ENCODE measurements around the gene QRSL1. TPM values are rescaled to one million over a fixed set of nuclear protein-coding genes. Genes with fewer than 3 reads are reported as not detected.
"Not testable (repeated sequence)": the region's sequence is repeated elsewhere in the genome, so short reads cannot be mapped to it uniquely, and the experiment has no call there.

Gene QRSL1, protein sequence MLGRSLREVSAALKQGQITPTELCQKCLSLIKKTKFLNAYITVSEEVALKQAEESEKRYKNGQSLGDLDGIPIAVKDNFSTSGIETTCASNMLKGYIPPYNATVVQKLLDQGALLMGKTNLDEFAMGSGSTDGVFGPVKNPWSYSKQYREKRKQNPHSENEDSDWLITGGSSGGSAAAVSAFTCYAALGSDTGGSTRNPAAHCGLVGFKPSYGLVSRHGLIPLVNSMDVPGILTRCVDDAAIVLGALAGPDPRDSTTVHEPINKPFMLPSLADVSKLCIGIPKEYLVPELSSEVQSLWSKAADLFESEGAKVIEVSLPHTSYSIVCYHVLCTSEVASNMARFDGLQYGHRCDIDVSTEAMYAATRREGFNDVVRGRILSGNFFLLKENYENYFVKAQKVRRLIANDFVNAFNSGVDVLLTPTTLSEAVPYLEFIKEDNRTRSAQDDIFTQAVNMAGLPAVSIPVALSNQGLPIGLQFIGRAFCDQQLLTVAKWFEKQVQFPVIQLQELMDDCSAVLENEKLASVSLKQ
- 8.3 and 12.6 TPM in 2 replicates for total RNA-seq

GRCh38 chr6:106629103-106629858 is at the start of gene QRSL1, which contains the start of gene RTN4IP1:
TSS of gene QRSL1 (plus strand) at chr6:106629578. CDS start at chr6:106629682, 104 bp downstream.
TSS of gene RTN4IP1 (minus strand) at chr6:106629498. CDS start at chr6:106629021, 477 bp downstream.
- peak; percentile 95 for DNase-seq

GRCh38 chr6:106581468-106581867 is 47.9 kb upstream of the QRSL1 start:
- no peak for DNase-seq

- DNase-seq: no peak
Measured at GRCh38 chr6:106586815-106587415, 42.5 kb upstream of the QRSL1 start.

- not testable (repeated sequence) for DNase-seq
Measured at GRCh38 chr6:106588937-106589336, 40.4 kb upstream of the QRSL1 start.

GRCh38 chr6:106591111-106591825 is 38.1 kb upstream of the QRSL1 start:
- DNase-seq: no peak

- no peak for DNase-seq
Measured at GRCh38 chr6:106599440-106599839, 29.9 kb upstream of the QRSL1 start.

DNA sequence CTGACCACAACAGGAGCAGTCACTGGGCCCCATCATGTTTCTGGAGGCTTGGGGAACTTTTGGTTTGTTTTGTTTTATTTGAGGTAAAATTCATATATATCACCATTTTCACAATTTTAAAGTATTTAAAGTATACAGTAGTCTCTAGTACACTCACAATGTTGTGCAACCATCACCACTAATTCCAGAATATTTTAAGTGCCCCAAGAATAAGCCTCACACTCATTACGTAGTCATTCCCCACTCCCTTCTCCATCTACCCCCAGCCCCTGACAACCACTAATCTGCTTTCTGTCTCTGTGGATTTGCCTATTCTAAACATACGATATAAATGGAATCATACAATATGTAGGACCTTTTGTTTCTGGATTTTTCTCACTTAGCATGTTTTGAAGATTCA is 29.0 kb upstream of the QRSL1 start:
- no peak for DNase-seq

- peak; percentile 78 for DNase-seq
Measured at GRCh38 chr6:106608080-106608668, 21.2 kb upstream of the QRSL1 start.

GRCh38 chr6:106609699-106610098 is 19.7 kb upstream of the QRSL1 start:
- DNase-seq: peak; percentile 30

DNA sequence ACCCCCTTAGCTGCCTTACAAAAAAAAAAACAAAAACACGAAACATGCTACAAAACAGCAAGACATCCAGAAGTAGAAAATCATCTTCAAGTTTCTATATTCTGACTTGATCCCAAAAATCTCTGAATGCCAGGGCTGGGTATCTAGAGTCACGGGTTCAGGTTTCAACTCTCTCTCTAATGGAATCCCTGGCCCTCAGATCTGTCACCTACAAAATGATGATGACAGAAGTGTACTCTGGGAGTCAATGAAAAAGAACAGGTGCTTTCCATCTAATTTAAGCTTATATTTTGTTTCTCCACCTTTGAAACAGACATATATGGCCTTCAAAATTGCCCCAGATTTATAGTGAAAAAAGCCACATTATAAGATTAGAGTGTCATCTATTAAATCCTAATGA is 18.3 kb upstream of the QRSL1 start:
- no peak for DNase-seq

- DNase-seq: no peak
Measured at GRCh38 chr6:106612671-106613416, 16.5 kb upstream of the QRSL1 start.

DNA sequence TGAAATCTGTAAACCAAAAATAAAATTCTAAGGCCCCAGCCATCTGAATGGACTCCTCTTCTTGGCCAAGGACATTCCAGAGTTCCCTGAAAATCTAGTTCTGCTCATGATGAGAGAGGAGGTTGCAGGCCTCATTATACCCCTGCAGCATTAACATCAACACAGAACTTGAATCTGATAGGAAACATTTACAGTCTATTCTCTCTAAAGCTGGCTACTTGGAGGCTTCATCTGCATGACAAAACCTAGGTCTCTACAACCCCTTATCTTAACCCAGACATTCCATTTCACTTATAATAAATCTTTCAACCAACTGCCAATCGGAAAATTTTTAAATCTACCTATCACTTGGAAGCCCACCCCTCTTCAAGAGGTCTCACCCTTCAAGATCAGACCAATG is 15.8 kb upstream of the QRSL1 start:
- DNase-seq: no peak

- no peak for DNase-seq
Measured at GRCh38 chr6:106614166-106614565, 15.2 kb upstream of the QRSL1 start.

GRCh38 chr6:106614592-106615257 is 14.7 kb upstream of the QRSL1 start:
- no peak for DNase-seq

DNA sequence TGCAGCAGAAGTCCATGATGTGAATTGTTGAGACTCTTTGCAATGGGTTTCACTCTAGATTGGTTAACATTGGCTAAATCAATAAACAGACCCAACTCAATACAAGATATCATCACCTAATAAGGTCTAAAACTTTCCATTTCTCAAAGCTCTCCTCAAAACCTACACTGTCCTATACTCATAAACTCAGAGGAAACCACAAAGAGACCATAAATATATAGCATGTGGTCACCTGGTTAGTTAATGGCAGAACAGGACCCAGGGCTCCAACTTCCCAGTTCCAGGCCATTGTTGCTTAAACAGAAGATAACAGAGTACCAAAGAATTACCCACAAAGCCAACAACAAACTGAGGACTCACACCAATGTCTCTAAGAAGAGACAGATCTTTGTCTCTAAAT is 12.1 kb upstream of the QRSL1 start:
- no peak for DNase-seq

- DNase-seq: no peak
Measured at GRCh38 chr6:106617857-106618256, 11.5 kb upstream of the QRSL1 start.

- no peak for DNase-seq
Measured at GRCh38 chr6:106618324-106618723, 11.1 kb upstream of the QRSL1 start.

GRCh38 chr6:106619223-106619622 is 10.2 kb upstream of the QRSL1 start:
- no peak for DNase-seq

DNA sequence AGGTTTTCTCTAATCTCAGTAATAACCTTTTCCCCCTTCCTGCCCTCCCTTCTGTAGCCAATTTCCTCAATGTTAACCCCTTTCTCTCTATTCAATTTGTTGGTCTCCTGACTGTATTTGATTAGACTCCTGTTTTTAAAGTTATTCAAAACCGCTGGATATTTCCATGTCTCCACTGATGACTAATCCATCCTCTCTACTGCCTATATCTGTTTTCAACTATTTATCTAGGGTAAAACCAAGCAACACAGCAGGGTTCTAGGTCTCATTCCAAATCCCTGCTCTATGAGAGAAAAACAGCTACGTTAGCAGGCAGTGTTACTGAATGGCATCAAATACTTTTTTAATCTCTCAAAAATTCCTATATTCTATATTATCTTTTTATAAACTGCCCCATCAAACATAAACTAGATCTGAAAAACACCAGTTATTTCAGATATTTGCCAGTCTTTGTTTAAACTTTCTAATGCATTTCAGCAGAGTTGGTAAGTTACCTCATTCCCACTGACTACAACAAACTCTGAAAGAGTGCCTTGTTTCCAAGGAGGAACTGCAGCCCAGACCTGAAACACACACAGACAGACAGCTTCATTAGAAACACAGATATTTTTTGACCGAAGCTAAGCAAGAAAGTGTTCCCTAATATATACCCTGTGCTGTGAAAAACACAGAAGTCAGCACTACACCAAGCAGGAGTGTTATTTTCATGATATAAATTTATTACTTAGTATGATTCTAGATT is 8.3 kb upstream of the QRSL1 start:
- DNase-seq: peak; percentile 66

DNA sequence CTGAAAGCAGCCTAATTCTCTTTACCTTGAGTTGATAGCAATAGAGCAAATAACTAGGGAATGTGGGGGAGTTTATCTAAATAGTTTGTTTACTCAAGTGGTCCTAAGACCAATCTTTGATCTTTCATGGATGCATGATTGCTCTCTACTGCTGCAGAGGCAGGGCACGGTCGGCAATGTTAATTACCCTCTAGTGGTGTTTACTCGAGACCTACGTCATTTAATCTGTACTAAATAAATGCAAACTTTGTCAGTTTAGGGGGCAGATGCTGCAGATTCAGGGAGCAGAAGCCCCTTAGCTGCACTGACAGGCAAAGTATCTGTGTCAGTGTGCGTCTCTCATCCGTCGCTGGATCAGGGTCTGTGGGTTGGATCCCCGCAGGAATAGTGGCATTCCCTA is 7.0 kb upstream of the QRSL1 start:
- DNase-seq: no peak
